Hindlimb muscle (tissue), 1 donor: ENCODE results near the gene PARP8. TPM values are rescaled to one million over a fixed set of nuclear protein-coding genes. Genes with fewer than 3 reads are reported as not detected.
A peak's percentile ranks its signal among the peaks of the same experiment; 100 is the strongest.
"Not testable (repeated sequence)": the region's sequence is repeated elsewhere in the genome, so short reads cannot be mapped to it uniquely, and the experiment has no call there.

Experiments used
- DNase-seq: peaks from one replicate; pipeline ENCODE4 v3.0.0-alpha.2; 2013
- polyA plus RNA-seq: library from polyadenylated mRNA; unstranded; fragments of 120-200 nt; gene quantifications from one replicate; pipeline ENCODE4 v1.2.1, GENCODE V29; 2013; ENCODE audit not compliant: insufficient read length

PARP8 gene
- polyA plus RNA-seq, 1 donor: 13.2 TPM

DNA sequence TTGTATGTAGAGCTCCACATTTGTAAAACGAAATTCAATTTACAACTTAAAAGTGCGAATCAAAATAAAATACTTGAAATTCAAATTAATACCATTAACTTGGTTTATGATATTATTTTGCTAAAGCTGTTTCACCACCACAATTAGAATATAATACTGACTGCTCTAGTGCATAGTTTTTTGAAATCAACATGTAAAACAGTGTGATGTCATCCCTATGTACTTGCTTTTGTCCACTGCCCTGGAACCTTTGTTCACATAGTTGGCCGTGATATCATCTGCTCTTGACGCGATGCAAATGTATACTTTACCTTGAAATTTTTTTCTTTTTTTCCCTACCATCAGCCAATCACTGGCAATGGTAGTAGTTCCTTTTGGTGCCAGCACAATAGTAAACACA is 125.4 kb downstream of the PARP8 start:
- DNase-seq: no peak

GRCh38 chr5:50792843-50793242 is 126.4 kb downstream of the PARP8 start:
- DNase-seq: no peak

GRCh38 chr5:50794812-50795211 is 128.4 kb downstream of the PARP8 start:
- no peak for DNase-seq

DNA sequence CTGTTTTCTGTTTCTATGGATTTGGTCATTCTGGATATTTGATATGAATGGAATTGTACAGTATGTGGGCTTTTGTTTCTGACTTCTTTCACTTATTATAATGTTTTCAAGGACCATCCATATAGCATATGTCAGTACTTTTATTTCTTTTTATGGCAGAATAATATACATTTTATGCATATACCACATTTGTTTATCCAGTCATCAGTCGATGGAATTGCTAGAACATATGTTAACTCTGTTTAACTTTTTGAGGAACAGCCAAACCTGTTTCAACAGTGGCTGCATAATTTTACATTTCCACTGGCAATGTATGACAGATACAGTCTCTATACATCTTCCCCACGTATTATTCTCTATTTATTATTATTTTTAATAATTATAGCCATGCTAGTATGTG is 131.6 kb downstream of the PARP8 start:
- no peak for DNase-seq

GRCh38 chr5:50799596-50799995 is 133.2 kb downstream of the PARP8 start:
- no peak for DNase-seq

GRCh38 chr5:50800410-50800809 is 134.0 kb downstream of the PARP8 start:
- no peak for DNase-seq

- DNase-seq: no peak
These were observed 141.2 kb downstream of the PARP8 start for GRCh38 chr5:50807661-50808060.

- DNase-seq: no peak
These were observed 142.0 kb downstream of the PARP8 start for GRCh38 chr5:50808406-50808805.

DNA sequence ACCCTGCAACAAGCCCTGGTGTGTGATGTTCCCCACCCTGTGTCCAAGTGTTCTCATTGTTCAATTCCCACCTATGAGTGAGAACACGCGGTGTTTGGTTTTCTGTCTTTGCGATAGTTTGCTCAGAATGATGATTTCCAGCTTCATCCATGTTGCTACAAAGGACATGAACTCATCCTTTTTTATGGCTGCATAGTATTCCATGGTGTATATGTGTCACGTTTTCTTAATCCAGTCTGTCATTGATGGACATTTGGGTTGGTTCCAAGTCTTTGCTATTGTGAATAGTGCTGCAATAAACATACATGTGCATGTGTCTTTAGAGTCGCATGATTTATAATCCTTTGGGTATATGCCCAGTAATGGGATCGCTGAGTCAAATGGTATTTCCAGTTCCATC is 145.3 kb downstream of the PARP8 start:
- not testable (repeated sequence) for DNase-seq

GRCh38 chr5:50813691-50814090 is 147.3 kb downstream of the PARP8 start:
- no peak for DNase-seq

GRCh38 chr5:50814556-50814955 is 148.1 kb downstream of the PARP8 start:
- DNase-seq: no peak

GRCh38 chr5:50822046-50822445 is 155.6 kb downstream of the PARP8 start:
- DNase-seq: no peak

DNA sequence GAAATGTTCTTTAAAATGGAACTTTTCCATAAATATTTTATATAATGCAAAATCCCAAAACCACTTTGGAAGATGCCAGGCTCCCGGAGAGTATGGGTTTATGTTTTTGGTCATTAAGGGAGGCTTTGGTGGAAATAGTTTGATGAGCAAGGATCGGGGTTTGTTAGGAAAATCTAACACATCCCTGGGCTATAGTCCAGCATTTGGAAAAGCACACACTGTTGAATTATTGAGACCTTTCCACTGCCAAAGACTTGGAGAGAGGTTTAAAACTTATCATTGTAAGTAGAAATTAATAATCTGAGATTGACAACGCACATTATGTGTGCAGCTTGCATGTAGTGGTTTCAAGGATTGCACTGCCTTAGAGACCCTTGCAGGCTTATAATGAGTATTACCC is 156.3 kb downstream of the PARP8 start:
- peak; percentile 32 for DNase-seq

DNA sequence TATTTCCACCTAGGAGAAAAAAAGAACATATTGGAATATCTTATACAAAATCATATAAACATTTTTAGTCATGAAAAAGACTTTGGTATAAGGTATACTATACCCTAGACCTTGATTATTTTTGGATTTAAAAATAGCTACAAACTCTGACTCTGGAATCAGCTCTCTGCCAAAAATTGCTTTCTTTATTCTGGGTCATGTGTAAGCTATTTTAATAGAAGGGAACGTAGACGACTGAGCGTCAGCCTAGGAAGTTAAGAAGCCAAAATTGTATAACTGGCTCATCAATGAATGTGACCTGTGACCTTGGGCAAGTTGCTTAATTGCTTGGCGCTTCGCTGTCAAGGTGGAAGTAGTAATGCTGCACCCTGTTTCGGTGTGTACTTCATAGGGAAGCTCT is 157.1 kb downstream of the PARP8 start:
- DNase-seq: no peak

GRCh38 chr5:50824109-50824508 is 157.7 kb downstream of the PARP8 start:
- DNase-seq: no peak

DNA sequence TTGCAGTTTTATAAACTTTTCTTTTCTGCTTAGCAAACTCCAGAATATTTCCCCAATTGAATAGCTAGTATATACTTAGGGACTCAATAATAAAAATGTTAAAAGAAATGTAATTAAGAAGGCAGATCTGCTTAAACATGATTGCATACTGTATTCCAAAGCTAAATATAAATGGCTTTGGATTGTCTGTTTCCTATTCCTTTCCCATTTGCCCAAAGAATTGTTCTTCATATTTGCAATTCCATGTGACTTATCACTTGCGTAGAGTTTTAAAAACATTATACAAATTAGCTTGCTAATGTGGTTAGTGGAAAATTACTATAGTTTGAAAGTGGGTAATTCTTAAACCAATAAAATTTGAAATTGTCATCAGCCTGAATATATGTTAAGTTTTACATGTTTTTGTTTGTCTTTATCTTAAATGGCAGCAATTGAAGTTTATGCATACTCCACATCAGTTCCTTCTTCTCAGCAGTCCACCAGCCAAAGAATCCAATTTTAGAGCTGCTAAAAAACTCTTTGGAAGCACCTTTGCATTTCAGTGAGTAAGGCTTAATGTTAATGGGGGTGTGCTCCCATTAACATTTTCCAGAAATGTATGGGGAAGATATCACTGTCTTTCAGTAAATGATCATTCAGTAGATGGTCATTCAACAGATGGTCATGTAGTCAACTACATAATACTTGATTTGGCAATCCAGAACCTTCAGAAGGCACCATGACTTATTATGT is 161.2 kb downstream of the PARP8 start:
- DNase-seq: no peak

- DNase-seq: no peak
These were observed 162.6 kb downstream of the PARP8 start for GRCh38 chr5:50829023-50829422.

GRCh38 chr5:50832657-50833284 is 166.3 kb downstream of the PARP8 start:
- no peak for DNase-seq

- no peak for DNase-seq
These were observed 169.9 kb downstream of the PARP8 start for GRCh38 chr5:50836356-50836755.

- DNase-seq: no peak
These were observed 173.0 kb downstream of the PARP8 start for GRCh38 chr5:50839472-50839871.

DNA sequence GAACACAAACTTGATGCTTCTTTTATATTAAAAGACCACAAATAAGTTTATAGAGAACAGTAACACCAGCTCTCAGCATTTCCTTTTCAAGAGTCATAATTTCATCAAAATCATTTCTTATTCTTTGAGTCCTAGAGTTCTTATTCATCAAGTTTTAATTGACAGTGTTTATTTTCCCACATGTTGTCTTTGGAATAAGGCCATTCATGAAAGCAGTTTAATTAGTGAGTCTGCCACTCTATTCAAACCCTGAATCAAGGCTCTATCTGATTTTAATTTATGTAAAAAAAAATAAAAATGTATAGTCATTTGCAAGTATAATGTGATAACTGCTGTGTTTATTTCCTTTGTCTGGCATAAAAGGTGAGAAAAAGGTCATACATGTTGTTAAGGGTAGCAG is 176.7 kb downstream of the PARP8 start:
- no peak for DNase-seq

DNA sequence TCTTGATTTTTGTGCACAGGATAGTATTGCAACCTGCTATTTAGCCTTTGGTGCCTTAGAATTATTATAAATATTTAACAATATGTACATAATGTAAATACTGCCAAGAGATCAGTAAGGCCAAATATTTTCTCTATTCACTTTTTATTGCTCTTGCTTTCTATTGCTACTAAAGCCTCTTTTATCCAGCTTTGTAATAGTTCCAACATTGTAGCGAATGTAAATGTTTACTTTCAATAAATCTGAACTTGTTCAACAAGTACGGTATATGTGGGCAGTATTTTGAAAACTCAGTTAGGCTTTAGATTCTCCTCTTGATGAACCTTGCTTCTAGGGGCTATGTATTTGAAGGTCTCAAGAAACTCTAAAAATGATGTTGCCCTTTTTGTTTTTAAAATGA is 179.8 kb downstream of the PARP8 start:
- no peak for DNase-seq

- DNase-seq: no peak
These were observed 183.1 kb downstream of the PARP8 start for GRCh38 chr5:50849554-50849953.

DNA sequence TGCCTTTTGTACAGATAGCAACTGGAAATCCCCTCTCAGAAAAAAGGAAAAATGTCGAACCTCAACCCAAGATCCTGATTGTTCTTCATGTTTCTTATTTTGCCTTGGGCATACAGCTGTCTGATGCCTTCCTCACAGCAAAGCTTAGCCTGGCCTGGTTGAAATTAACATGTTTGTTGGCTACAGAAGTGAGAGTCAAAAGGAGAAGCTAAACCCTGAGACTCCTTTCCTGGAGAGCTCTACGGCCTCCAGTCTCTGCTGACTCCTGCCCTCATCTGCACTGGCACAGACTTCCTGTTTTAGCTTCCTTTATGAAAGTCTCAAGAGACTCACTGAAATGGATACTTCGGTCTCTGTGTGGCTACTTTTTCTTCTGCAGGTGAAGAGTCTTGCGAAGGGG is 186.7 kb downstream of the PARP8 start:
- peak; percentile 32 for DNase-seq

DNA sequence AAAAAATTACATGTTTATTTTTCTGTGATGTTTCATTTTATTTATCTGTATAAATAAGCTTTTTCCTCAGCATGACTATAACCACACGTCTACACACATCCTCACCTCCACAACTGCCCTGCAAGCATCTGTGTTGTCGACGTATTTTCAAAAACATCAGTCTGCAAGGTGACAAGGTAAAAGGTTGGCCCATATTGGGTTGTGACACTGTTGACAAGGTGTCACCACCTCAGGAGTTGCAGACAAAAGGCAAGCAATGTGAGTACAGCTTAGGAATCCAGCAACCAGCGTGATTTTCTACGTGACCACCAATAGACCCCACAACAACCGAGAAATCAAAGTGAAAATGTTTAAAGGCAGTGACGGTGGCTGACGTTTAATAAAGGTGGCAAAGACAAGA is 187.6 kb downstream of the PARP8 start:
- no peak for DNase-seq
